ENCODE measurements around the gene MROH7.

MROH7 gene

GRCh38 chr1:54651608-54652007, 10.0 kb downstream of the MROH7 start:
- DNase-seq (ENCODE audit: low spot score): no peak

- DNase-seq (ENCODE audit: low spot score): no peak
Observed at GRCh38 chr1:54652168-54652567, 10.6 kb downstream of the MROH7 start.

- DNase-seq (ENCODE audit: low spot score): no peak
Observed at GRCh38 chr1:54653036-54653435, 11.4 kb downstream of the MROH7 start.

- DNase-seq (ENCODE audit: low spot score): no peak
Observed at GRCh38 chr1:54658164-54658913, 16.8 kb downstream of the MROH7 start.

GRCh38 chr1:54663725-54664124, 22.1 kb downstream of the MROH7 start:
- no peak for DNase-seq (ENCODE audit: low spot score)

- no peak for DNase-seq (ENCODE audit: low spot score)
Observed at GRCh38 chr1:54664364-54664763, 22.8 kb downstream of the MROH7 start.

- DNase-seq (ENCODE audit: low spot score): no peak
Observed at GRCh38 chr1:54665852-54666251, 24.3 kb downstream of the MROH7 start.

GRCh38 chr1:54666333-54666732, 24.7 kb downstream of the MROH7 start:
- DNase-seq (ENCODE audit: low spot score): no peak

- no peak for DNase-seq (ENCODE audit: low spot score)
Observed at GRCh38 chr1:54667797-54668196, 26.2 kb downstream of the MROH7 start.

GRCh38 chr1:54668567-54668966, 27.0 kb downstream of the MROH7 start:
- DNase-seq (ENCODE audit: low spot score): no peak

GRCh38 chr1:54671985-54672608, 30.5 kb downstream of the MROH7 start:
- peak; percentile 23 for DNase-seq (ENCODE audit: low spot score)

- DNase-seq (ENCODE audit: low spot score): no peak
Observed at GRCh38 chr1:54678776-54679643, 37.4 kb downstream of the MROH7 start.

- DNase-seq (ENCODE audit: low spot score): no peak
Observed at GRCh38 chr1:54679706-54680105, 38.1 kb downstream of the MROH7 start.

- no peak for DNase-seq (ENCODE audit: low spot score)
Observed at GRCh38 chr1:54680387-54680786, 38.8 kb downstream of the MROH7 start.

- no peak for DNase-seq (ENCODE audit: low spot score)
Observed at GRCh38 chr1:54681358-54681757, 39.8 kb downstream of the MROH7 start.

GRCh38 chr1:54683453-54683852, 41.9 kb downstream of the MROH7 start:
- DNase-seq (ENCODE audit: low spot score): no peak

- DNase-seq (ENCODE audit: low spot score): no peak
Observed at GRCh38 chr1:54685335-54685905, 43.8 kb downstream of the MROH7 start.

- DNase-seq (ENCODE audit: low spot score): no peak
Observed at GRCh38 chr1:54686155-54686554, 44.6 kb downstream of the MROH7 start.

- DNase-seq (ENCODE audit: low spot score): no peak
Observed at GRCh38 chr1:54694771-54695170, 53.2 kb downstream of the MROH7 start.

- no peak for DNase-seq (ENCODE audit: low spot score)
Observed at GRCh38 chr1:54695221-54695620, 53.6 kb downstream of the MROH7 start.

- no peak for DNase-seq (ENCODE audit: low spot score)
Observed at GRCh38 chr1:54695764-54696163, 54.2 kb downstream of the MROH7 start.

GRCh38 chr1:54696262-54696661, 54.7 kb downstream of the MROH7 start:
- DNase-seq (ENCODE audit: low spot score): no peak

- no peak for DNase-seq (ENCODE audit: low spot score)
Observed at GRCh38 chr1:54697896-54698295, 56.3 kb downstream of the MROH7 start.

Data from cerebellar cortex (tissue), 1 donor.